IPS DF 4.7 (cell line): ENCODE measurements around the gene ZCCHC7.
"Not testable (repeated sequence)": the region's sequence is repeated elsewhere in the genome, so short reads cannot be mapped to it uniquely, and the experiment has no call there.

Experiments
- DNase-seq: peaks from one replicate; pipeline ENCODE4 v3.0.0-alpha.2; 2013; ENCODE audit warnings: low spot score; ENCODE audit errors: extremely low read depth

Gene ZCCHC7

GRCh38 chr9:37120843-37121335 lies 515 bp downstream of the ZCCHC7 start:
- DNase-seq = not testable (repeated sequence)

GRCh38 chr9:37121881-37122280 lies 1.5 kb downstream of the ZCCHC7 start:
- DNase-seq = no peak

GRCh38 chr9:37126214-37126788 lies 5.9 kb downstream of the ZCCHC7 start:
- DNase-seq = no peak

- no peak for DNase-seq
These were observed 6.6 kb downstream of the ZCCHC7 start for GRCh38 chr9:37127018-37127417.

- no peak for DNase-seq
These were observed 7.7 kb downstream of the ZCCHC7 start for GRCh38 chr9:37128051-37128450.

- no peak for DNase-seq
These were observed 13.8 kb downstream of the ZCCHC7 start for GRCh38 chr9:37134166-37134565.

- DNase-seq = no peak
These were observed 20.6 kb downstream of the ZCCHC7 start for GRCh38 chr9:37141015-37141414.

GRCh38 chr9:37144762-37145161 lies 24.4 kb downstream of the ZCCHC7 start:
- no peak for DNase-seq

GRCh38 chr9:37146410-37146809 lies 26.0 kb downstream of the ZCCHC7 start:
- no peak for DNase-seq

- DNase-seq = no peak
These were observed 27.8 kb downstream of the ZCCHC7 start for GRCh38 chr9:37148181-37148580.

GRCh38 chr9:37149666-37150308 lies 29.4 kb downstream of the ZCCHC7 start:
- DNase-seq = no peak

GRCh38 chr9:37150415-37150814 lies 30.0 kb downstream of the ZCCHC7 start:
- DNase-seq = no peak

- DNase-seq = no peak
These were observed 31.4 kb downstream of the ZCCHC7 start for GRCh38 chr9:37151812-37152211.

- no peak for DNase-seq
These were observed 32.0 kb downstream of the ZCCHC7 start for GRCh38 chr9:37152365-37152764.

GRCh38 chr9:37155601-37156000 lies 35.2 kb downstream of the ZCCHC7 start:
- DNase-seq = no peak

- DNase-seq = no peak
These were observed 35.8 kb downstream of the ZCCHC7 start for GRCh38 chr9:37156205-37156604.

GRCh38 chr9:37156781-37157356 lies 36.5 kb downstream of the ZCCHC7 start:
- no peak for DNase-seq

GRCh38 chr9:37157726-37158377 lies 37.5 kb downstream of the ZCCHC7 start:
- DNase-seq = no peak

- DNase-seq = no peak
These were observed 42.9 kb downstream of the ZCCHC7 start for GRCh38 chr9:37163299-37163698.

- not testable (repeated sequence) for DNase-seq
These were observed 44.0 kb downstream of the ZCCHC7 start for GRCh38 chr9:37164335-37164734.

GRCh38 chr9:37165644-37166043 lies 45.3 kb downstream of the ZCCHC7 start:
- DNase-seq = no peak

GRCh38 chr9:37167456-37168047 lies 47.2 kb downstream of the ZCCHC7 start:
- no peak for DNase-seq
